PC-9 (cell line): ENCODE data around the gene ACSL3. TPM values are rescaled to one million over a fixed set of nuclear protein-coding genes. Genes with fewer than 3 reads are reported as not detected.

Experiments
- BruUV-seq: library from RNA; stranded (reverse); fragments of 400-500 nt; replicated peaks from 2 replicates; lab custom pipeline; 2021; lab: Mats Ljungman, UMichigan
- CTCF ChIA-PET: fragments of 300-600 bp; sonication (Branson Sonifier 250); formaldehyde crosslinking; loops from one replicate; lab custom pipeline; 2022; ENCODE audit warnings: antibody characterized with exemption; lab: Charles Lee
- POLR2A ChIA-PET: fragments of 300-600 bp; sonication (Branson Sonifier 250); formaldehyde crosslinking; loops from one replicate; lab custom pipeline; 2022; ENCODE audit warnings: antibody characterized with exemption; ENCODE audit not compliant: unreplicated experiment; lab: Charles Lee
- DNase-seq, 2 experiments: peaks; one replicate each; pipeline versions ENCODE4 v3.0.0 to v3.0.0-alpha.2; 2015 to 2022; ENCODE audit warnings: mixed read lengths in 1 of 2
- H2AFZ ChIP-seq: fragments of 200-600 bp; sonication (generic); 2 replicates; pipeline ENCODE4 v1.8.1; 2017; ENCODE audit warnings: antibody characterized with exemption
- H3F3A ChIP-seq: fragments of 200-600 bp; sonication (generic); 2 replicates; pipeline ENCODE4 v1.8.1; 2017; ENCODE audit warnings: antibody characterized with exemption, mild to moderate bottlenecking, low read depth; ENCODE audit not compliant: insufficient read depth
- H3K27ac ChIP-seq: fragments of 200-600 bp; sonication (generic); 2 replicates; pipeline ENCODE4 v1.6.1; 2016; ENCODE audit warnings: mixed run types
- H3K27me3 ChIP-seq: fragments of 200-600 bp; sonication (generic); 2 replicates; pipeline ENCODE4 v1.6.1; 2016; ENCODE audit warnings: low read depth, mixed run types; ENCODE audit not compliant: insufficient read depth
- H3K36me3 ChIP-seq: fragments of 200-600 bp; sonication (generic); 2 replicates; pipeline ENCODE4 v1.6.1; 2016; ENCODE audit warnings: low read depth, mixed run types
- H3K4me1 ChIP-seq: fragments of 200-600 bp; sonication (generic); replicated peaks from 2 replicates; pipeline ENCODE4 v1.6.1; 2016; ENCODE audit warnings: mixed run types; ENCODE audit not compliant: insufficient read depth
- H3K4me2 ChIP-seq: fragments of 200-600 bp; sonication (generic); 2 replicates; pipeline ENCODE4 v1.6.1; 2017; ENCODE audit warnings: mixed run types
- H3K4me3 ChIP-seq: fragments of 200-600 bp; sonication (generic); 2 replicates; pipeline ENCODE4 v1.6.1; 2016; ENCODE audit warnings: mixed run types
- H3K79me2 ChIP-seq: fragments of 200-600 bp; sonication (generic); 2 replicates; pipeline ENCODE4 v1.6.1; 2017; ENCODE audit warnings: low read depth, mixed run types
- H3K9me2 ChIP-seq: fragments of 200-600 bp; sonication (generic); 2 replicates; pipeline ENCODE4 v1.8.1; 2017; ENCODE audit warnings: mild to moderate bottlenecking; ENCODE audit not compliant: insufficient read depth
- H3K9me3 ChIP-seq: fragments of 200-600 bp; sonication (generic); 2 replicates; pipeline ENCODE4 v1.8.1; 2016; ENCODE audit warnings: low read depth; ENCODE audit not compliant: insufficient read depth
- H4K20me1 ChIP-seq: fragments of 200-600 bp; sonication (generic); 2 replicates; pipeline ENCODE4 v1.8.1; 2017; ENCODE audit not compliant: insufficient read depth
- CTCF ChIP-seq: fragments of 200-600 bp; sonication (generic); conservative IDR thresholded peaks from 2 replicates; pipeline ENCODE4 v1.6.1; 2017; ENCODE audit warnings: mixed run types, antibody characterized with exemption, mild to moderate bottlenecking, moderate library complexity
- EZH2 ChIP-seq: fragments of 200-600 bp; sonication (generic); IDR thresholded peaks from 2 replicates; pipeline ENCODE4 v1.8.0; 2017; ENCODE audit warnings: antibody characterized with exemption, low read depth
- intact Hi-C: fragments of 100-400 bp; cut with micrococcal nuclease; formaldehyde crosslinking; loops from one replicate; pipeline ENCODE4 v1.10.0; 2022; ENCODE audit not compliant: unreplicated experiment
- total RNA-seq: library from RNA; stranded (reverse); gene quantifications from 2 replicates; pipeline ENCODE4 v1.2.3, GENCODE V29; 2021

Gene ACSL3
- total RNA-seq, 1 experiment from 2014 or later = 446 TPM

GRCh38 chr2:222945887-222946286, 85.1 kb downstream of the ACSL3 start:
- no peaks in the 10 kb centered on the region for H4K20me1 ChIP-seq
- peaks cover 64% of the 10 kb centered on the region for H3F3A ChIP-seq
- CTCF ChIA-PET = no interaction called here
- H3K4me2 ChIP-seq = no peak overlapping the region
- peaks cover 42% of the 10 kb centered on the region for H3K4me1 ChIP-seq
- POLR2A ChIA-PET = no interaction called here
- no TSS peak for BruUV-seq
- H3K9me2 ChIP-seq = no peaks in the 10 kb centered on the region
- no peak for TF ChIP-seq CTCF
- TF ChIP-seq EZH2 = no peak
- H2AFZ ChIP-seq = no peak overlapping the region
- intact Hi-C loops = no loop called here
- peaks cover 10% of the 10 kb centered on the region; the same call in 1 of the 2 replicates for H3K36me3 ChIP-seq
- H3K79me2 ChIP-seq = peaks cover 18% of the 10 kb centered on the region
- no peak overlapping the region for H3K27ac ChIP-seq
- H3K4me3 ChIP-seq = no peak overlapping the region
- H3K9me3 ChIP-seq = no peaks in the 10 kb centered on the region; the same call in 1 of the 2 replicates
- no peak for DNase-seq
- H3K27me3 ChIP-seq = no peaks in the 10 kb centered on the region

GRCh38 chr2:222946700-222947287, 86.0 kb downstream of the ACSL3 start:
- Histone ChIP-seq H2AFZ (no peak overlapping the region), H3F3A (peaks cover 60% of the 10 kb centered on the region), H4K20me1 (no peaks in the 10 kb centered on the region), H3K9me2 (no peaks in the 10 kb centered on the region), H3K4me3 (no peak overlapping the region), H3K27me3 (no peaks in the 10 kb centered on the region), H3K79me2 (peaks cover 11% of the 10 kb centered on the region), H3K9me3 (no peaks in the 10 kb centered on the region; the same call in 1 of the 2 replicates), H3K4me1 (peaks cover 34% of the 10 kb centered on the region), H3K36me3 (peaks cover 2% of the 10 kb centered on the region; the same call in 1 of the 2 replicates), H3K4me2 (no peak overlapping the region), H3K27ac (no peak overlapping the region)
- intact Hi-C loops = no loop called here
- BruUV-seq = no TSS peak
- POLR2A ChIA-PET = interaction anchor here (0.7 kb wide), 2 partner anchors 25 to 229 kb away, joined by 4 read pairs; no protein-coding TSS in a partner anchor
- CTCF ChIA-PET = no interaction called here
- DNase-seq = no peak
- TF ChIP-seq EZH2 (no peak), CTCF (no peak)

- H4K20me1 ChIP-seq = no peaks in the 10 kb centered on the region
- H3K27ac ChIP-seq = no peak overlapping the region
- H3K36me3 ChIP-seq = no peaks in the 10 kb centered on the region
- H3K4me3 ChIP-seq = no peak overlapping the region
- no peak overlapping the region for H3K4me2 ChIP-seq
- peaks cover 11% of the 10 kb centered on the region for H3K4me1 ChIP-seq
- H3F3A ChIP-seq = peaks cover 37% of the 10 kb centered on the region
- H3K79me2 ChIP-seq = peaks cover 9% of the 10 kb centered on the region
- intact Hi-C loops = no loop called here
- H3K9me3 ChIP-seq = no peaks in the 10 kb centered on the region; the same call in 1 of the 2 replicates
- no peaks in the 10 kb centered on the region for H3K9me2 ChIP-seq
- TF ChIP-seq EZH2 (no peak), CTCF (no peak)
- no peak overlapping the region for H2AFZ ChIP-seq
- DNase-seq = no peak
- ChIA-PET CTCF (interaction anchor here (0.6 kb wide), 1 partner anchor 8 kb away, joined by 3 read pairs; no protein-coding TSS in a partner anchor), POLR2A (interaction anchor here (0.6 kb wide), 1 partner anchor 231 kb away, joined by 3 read pairs; no protein-coding TSS in a partner anchor)
- no TSS peak for BruUV-seq
- H3K27me3 ChIP-seq = no peaks in the 10 kb centered on the region
Observed at GRCh38 chr2:222949073-222949472, 88.2 kb downstream of the ACSL3 start.
